Activated T-cell treated with anti-CD3 and anti-CD28 coated beads, Interleukin-2, amount 50 U/mL, for 1 hour (primary cell): ENCODE data around the gene CCDC137.

Experiments used
- DNase-seq: peaks from one replicate; pipeline ENCODE4 v3.0.0-alpha.2; 2020

CCDC137 gene

DNA sequence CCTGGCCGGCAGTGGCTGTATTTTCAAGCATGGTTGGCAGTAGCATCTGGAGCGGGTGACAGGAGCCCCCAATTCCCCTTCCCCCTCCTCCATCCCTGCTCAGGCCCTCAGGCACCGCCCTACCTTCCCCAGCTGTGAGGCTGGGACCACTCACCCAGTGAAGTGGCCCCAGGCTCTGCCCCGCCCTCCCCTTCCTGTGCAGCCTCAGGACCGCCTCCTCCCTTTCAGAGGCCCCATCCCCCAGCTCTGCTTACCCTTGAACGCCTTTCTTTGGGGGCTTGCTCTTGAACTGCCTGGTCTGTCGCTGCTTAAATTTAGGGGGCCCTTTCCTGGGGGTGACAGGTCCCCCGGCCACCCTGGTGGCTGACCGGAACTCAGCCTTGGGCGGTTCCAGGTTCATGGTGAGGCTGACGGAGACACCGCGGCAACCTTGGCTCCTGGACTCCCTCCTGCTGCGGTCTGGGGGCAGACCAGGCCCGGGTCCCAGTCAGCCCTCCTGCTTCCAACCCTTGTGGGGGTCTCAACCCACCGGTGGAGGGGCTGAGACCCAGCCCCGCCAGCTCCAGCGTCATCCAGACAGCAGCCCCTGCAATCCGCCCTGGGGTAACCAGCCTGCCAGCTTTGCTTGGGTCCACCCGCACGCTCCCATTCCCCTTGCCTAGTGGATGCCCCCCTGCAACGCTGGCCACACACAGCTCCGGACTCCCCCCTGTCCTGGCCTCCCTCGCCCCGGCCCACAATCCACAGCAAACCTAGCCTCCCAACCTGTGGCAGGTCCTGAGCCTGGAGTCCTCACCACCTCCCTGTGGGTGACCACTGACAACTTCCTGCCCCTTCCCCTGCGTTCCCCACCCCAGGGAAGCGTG lies 13.4 kb upstream of the CCDC137 start:
- no peak for DNase-seq

DNA sequence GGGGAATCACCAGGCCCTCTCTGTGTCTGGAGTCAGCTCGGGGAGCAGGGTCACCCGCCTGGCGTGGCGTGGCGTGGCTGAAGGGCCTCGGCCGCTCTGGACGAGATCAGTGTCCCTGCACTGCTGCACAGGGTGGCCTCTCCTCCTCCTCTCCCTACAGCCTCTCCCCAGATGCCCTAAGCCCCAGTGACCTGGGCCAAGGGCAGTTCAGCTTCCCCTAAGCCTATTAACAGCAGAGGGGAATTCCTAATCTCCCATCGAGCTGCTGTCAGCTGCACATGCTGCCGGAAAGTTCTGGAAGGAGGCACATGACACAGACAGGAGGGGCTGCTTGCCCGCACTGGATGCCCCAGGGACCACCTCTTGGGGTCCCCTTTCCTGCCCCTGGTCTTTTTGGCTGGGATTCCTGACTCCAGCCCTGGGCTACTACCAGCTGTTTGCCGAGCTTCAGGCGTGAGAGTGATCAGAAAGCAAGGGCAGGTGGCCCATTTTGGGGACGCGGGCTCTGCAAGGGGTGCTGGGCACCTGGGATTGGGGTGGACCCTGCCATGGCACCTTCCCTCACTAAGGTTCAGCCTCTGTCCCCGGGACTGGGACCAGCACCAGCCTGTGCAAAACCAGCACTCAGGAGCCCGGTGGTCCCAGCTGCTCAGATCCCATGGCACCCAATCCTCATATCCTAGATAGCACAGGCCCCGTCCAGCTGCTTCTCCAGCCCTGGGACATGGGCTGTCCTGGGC lies 11.0 kb upstream of the CCDC137 start:
- no peak for DNase-seq

DNA sequence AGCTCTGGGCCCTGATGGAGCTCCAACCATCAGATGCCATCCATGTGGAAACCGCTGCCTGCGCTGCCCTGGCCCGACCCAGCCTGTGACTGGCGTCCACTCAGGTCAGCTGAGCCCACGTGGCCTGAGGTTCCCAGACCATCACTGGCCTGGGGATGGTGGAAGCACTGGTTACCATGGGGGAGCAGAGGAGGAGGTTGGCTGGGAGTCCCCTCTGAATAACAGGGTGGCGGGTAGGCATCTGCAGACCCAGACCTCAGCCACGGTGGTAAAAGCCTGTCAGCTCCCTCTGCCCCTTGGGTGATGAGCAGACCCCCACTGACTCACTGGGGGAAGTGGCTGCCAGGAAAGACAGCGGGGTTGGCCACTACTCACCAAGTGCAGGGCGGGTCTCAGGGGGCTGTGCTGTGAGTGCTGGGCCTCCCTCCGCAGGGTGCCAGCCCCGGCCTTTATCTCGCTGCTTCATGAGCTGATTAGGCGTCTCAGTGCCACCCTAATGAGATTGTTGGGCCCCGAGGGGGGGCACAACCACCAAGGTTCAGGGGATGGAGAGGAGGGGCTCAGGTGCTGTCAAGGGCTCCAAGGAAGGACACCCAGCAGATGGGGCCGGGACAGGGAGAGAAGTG lies 10.3 kb upstream of the CCDC137 start, which contains the start of gene PDE6G:
Gene PDE6G (minus strand): TSS at position 425 of the 626 bp plus-strand sequence. CDS start 3,237 bp downstream, outside the sequence.
- DNase-seq, result no peak

DNA sequence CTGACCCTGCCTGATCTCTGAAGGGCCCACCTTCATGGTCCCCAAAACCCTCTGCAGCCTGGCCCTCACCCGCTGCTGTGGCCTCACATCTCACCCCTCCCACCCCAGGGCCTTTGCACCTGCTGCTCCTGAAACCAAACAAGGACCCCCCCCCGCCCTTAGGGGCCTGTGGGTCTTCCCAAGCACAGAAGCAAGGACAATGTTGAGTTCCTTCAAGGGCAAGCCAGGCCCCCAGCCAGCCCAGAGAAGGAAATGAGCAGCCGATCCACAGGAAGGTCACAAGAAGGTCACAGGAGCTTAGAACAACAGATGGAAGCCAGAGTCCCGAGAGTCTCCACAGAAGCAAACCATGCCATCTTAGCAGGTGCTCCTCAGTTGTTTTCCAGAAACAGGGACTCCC lies 9.7 kb upstream of the CCDC137 start:
- no peak for DNase-seq

DNA sequence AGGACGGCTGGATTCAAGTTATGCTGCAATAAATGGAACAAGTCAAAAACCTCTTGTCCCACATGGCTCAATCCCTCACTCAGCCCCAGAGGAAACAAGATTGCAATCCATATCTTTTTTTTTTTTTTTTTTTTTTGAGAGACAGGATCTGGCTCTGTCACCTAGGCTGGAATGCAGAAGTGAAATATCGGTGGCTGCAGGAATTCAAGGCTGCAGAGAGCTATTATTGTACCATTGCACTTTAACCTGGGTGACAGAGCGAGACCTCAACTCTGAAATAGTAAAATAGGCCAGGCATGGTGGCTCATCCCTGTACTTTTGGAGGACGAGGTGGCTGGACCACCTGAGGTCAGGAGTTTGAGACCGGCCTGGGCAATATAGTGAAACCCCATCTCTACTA lies 7.5 kb upstream of the CCDC137 start:
- DNase-seq, result no peak

DNA sequence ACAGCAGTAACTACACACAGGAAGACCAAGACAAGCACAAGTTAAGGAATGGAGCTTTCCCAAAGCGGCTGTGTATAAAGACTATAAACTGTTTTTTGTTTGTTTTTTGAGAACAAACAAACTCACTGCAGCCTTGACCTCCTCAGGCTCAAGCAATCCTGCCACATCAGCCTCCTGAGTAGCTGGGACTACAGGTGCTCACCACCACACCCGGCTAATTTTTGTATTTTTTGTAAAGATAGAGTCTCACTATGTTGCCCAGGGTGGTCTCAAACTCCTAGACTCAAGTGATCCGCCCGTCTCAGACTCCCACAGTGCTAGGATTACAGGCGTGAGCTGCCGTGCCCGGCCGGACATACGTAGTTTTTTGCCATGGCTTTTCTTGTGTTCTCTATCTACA lies 6.1 kb upstream of the CCDC137 start:
- no peak for DNase-seq

DNA sequence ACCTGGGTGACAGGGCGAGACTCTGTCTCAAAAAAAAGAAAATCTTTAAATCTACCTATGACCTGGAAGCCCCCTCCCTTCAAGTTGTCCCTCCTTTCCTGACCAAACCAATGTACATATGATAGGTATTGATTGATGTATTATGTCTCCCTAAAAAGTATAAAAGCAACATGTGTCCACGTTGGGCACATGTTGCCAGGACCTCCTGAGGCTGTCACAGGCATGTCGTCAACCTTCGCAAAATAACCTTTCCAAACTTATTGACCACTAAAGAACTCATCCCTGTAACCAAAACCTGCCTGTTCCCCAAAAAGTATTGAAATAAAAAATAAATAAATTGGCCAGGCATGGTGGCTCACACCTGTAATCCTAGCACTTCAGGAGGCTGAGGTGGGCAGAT lies 4.5 kb upstream of the CCDC137 start:
- no peak for DNase-seq

DNA sequence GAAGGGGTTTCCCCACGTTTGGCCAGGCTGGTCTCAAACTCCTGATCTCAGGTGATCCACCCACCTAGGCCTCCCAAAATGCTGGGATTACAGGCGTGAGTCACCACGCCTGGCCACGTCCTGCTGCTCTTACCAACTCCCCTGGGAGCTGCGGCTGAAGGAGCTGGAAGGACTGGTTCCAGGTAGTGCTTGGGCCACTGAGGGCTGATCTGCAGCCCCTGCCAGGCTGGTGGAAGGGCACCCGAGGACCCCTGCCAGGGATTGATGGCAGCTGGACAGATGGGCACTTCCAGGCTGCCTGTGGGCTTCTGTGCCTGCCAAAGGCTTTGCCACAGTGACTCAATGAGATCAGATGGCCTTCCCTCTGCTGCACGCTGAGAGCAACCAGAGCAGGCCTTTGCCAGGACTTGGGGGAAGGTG lies 2.5 kb upstream of the CCDC137 start:
- DNase-seq, result no peak

DNA sequence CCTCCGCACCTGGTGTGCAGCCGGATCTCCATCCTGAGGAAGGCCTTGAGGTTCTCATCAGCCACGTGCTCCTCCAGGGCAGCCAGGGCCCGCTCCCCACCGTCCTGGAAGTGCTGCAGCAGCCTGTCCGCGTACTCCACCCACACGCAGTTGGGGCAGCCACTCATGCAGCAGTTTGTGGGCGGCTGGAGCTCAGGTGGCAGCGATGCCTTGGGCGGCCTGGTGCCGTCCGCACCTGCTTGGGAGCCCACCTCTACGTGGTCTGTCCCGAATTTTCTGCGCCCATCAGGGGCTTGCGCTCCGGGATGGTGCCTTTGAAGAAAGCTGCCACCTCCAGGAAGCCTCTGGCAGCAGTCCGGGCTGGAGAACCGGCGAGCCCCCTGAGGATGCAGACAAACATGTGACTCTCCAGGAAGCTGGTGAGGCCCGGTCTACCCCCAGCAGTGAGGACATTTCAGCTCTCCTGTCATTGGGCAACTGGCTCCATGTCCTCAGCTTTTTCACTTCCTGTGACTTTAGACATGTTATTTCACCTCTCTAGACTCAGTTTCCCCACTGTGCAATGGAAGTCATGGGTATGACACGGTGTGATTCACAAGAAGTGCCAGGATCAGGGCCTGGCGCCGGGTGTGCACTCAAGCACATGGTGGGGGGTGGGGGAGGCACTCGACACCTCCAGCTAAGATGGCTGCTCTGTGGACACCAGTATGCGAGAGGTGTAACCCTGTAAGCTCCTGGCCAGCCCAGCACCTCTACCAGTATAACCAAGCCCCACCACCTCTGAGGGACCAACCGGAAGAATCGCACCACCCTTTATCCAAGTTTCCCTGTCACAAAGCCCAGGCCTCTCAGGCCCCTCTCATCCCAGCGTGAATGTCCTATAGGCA lies 1.1 kb upstream of the CCDC137 start:
- DNase-seq, result peak; percentile 47

DNA sequence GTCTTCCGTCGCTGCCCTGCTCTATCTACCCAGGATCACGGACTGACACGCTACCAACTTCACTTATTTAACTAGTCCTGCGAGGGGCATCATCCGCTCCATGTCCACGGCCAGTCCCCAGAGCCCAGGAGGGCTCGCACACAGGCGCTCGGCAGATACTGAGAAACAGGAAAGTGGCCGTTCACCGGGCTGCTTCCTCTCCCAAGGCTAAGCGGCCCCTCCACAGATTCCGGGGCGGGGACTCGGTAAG lies 520 bp upstream of the CCDC137 start:
- DNase-seq, result no peak

DNA sequence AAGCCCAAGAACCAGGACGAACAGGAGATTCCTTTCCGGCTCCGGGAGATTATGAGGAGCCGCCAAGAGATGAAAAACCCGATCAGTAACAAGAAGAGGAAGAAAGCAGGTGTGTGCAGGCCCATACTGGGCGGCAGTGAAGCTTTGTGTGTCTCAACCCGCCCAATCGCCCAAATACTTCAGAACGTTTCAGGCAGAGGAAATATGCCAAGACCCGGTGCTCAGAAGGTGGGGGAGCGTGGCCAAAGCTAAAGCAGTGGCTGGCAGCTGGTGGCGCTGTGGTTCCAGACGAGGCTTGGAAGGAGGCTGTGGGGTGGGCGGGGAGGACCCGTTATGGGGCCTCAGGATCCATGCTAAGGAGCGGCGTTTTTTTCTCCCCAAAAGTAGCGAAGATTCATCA lies 1.2 kb downstream of the CCDC137 start:
- no peak for DNase-seq

DNA sequence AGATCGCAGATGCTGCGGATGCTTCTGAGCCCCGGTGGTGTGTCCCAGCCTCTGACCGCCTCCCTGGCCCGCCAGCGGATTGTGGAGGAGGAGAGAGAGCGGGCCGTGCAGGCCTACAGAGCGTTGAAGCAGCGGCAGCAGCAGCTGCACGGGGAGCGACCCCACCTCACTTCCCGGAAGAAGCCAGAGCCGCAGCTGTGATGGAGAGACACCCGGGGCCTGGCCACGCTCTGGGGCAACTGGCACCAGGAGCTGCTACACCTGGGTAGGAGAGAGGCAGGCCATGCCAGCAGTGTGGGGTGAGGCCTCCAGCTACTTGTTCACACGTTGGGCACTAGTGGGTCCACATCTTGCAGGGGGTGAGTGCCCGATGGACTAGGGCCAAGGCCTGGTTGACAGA lies 6.0 kb downstream of the CCDC137 start:
- DNase-seq, result no peak

DNA sequence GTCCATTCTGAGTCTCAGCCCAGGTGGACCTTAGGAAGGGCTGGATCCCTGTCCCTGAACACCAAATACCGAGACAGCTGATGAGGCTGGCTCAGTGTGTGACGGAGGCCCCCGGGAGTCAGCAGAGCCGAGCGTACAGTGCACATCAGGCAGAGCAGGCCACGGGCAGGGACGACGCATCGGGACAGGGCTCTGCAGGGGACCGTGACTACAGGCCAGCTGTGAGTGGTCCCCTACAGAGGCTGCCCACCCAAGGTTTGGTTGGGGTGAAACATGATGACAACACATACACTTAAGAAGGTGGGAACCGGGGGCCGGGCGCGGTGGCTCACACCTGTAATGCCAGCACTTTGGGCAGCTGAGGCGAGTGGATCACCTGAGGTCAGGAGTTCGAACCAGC lies 6.4 kb downstream of the CCDC137 start:
- no peak for DNase-seq

DNA sequence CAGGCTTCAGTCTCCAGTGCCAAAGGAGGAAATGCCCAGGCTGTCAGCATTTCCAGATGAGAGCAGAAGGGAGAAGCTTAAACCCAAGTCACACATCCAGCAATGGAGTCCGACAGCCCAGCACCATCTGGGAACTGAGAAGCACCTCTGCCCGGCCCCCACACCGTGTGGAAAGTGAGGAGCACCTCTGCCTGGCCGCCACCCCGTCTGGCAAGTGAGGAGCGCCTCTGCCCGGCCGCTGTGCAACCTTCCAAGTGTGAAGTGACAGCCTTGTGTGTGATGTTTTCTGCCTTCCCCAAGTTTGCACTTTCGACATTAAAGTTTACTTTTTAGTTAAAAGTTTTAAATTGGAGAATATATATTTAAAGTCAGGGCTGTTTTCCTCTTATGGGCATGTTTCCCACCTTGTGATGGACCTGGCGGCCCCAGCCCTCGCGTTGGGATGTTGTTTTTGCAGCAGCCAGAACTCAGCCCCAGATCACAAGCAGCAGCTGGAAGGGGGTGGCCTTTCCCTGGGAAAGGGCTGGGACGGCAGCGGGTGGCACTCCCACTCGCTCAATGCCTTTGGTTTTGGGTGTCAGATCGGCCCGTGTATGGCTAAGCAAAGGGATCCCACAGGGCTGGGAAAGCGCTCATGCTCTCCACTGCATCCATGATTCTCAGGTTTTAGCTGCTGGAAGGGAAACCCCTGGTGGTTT lies 7.2 kb downstream of the CCDC137 start:
- no peak for DNase-seq

DNA sequence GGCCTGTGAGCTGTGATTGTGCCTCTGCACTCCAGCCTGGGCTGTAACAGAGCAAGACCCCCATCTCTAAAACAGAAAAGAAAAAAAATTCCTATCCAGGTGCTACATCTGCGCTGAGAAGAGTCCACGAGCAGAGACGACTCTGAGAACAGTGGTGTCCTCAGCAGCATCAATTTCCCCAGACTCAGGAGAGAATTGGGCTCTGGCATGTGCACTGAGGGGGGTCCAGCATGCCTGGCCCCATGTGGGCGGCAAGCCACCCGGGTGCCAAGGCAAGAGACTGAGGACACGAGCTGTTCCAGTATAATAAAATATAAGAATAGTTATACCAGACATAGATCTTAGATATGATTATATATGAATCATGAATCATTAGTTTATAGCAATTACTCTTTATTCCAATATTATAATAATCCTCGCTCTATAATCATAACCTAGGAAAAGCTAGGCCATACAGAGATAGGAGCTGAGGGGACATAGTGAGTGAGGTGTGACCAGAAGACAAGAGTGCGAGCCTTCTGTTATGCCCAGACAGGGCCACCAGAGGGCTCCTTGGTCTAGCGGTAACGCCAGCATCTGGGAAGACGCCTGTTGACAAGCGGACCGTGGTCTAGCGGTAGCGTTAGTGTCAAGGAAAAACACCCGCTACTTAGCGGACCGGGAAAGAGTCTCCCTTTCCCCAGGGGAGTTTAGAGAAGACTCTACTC lies 9.1 kb downstream of the CCDC137 start:
- DNase-seq, result peak; percentile 46

DNA sequence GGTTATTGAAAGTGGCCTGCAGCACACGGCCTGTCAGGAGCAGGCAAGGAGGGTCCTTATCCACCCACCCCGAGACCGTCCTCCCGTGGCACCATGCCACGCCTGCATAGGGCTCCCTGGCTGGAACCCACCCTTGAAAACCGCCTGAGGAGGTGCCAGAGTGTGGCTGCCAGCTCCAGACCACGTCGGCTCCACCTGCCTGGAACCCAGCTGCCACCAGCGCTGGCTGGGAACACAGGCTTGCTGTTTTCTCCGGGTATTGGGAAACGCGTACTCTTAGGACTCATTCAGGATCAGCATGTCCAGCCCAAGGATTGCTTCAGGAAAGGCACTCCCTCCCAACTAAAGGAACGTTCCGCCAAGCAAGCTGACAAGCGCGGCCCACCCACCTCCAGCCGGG lies 10.4 kb downstream of the CCDC137 start:
- DNase-seq, result no peak

DNA sequence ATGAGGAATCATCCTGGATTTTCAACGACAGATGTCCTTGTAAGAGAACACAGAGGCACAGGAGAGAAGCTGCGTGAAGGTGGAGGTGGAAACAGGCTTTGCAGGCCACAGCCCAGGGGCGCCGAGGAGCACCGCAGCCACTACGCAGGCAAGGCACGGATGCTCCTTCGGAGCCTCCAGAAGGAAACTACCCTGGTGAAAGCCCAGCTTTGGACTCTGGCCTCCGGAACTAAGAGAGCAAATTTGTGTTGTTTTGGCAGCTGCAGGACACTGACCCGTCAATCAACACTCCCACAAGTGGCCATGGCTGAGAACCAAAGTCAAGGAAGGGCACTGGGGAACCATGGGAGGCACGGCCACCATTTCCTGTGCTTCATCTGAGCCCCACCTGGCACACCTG lies 13.6 kb downstream of the CCDC137 start:
- no peak for DNase-seq

DNA sequence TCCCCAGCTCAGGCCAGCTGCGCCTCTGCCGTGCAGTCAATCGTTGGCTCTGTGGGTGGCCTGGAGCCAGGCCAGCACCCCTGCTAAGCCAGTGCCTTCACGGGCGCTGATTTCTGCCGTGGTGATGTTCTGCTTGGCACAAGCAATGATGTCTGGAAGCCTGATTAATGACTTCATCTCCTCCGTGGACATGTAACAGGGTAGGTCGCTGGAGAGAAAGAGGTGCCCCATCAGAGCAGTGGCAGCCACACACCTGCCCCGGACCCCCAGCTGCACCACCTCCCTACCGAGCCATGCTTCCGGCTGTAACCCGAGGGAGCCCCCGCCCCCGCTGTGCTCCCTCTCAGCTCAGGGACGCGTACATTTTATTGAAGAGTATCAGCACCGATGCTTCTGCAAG lies 15.1 kb downstream of the CCDC137 start:
- no peak for DNase-seq

DNA sequence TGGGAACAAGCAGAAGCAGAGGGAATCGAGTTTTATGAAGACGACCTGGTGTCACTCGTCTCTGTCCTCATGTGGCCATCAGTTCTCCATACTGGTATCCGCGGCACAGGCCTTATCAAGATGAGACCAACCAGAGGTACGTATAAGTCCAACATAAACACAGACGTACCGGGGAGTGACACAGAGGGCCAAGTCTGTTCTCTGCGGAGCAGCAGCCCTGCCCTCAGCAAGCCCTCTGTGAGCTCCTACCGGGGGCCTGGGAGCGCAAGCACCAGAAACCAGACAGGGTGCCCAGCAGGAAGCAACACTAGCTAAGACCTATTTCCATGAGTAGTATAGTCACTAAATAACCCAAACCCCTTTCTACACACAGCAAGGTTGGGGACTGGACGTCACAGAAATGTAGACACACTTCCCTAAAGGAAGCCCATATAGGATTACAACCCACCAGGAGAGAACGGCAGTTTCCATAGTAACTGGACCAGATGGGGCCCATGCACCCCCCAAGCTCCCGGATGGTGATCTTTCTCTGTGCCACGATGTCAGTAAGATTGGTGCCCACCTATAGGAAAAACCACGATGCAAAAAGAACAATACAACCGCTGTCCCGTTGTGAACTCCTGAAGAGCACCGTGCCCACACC lies 16.1 kb downstream of the CCDC137 start:
- no peak for DNase-seq

DNA sequence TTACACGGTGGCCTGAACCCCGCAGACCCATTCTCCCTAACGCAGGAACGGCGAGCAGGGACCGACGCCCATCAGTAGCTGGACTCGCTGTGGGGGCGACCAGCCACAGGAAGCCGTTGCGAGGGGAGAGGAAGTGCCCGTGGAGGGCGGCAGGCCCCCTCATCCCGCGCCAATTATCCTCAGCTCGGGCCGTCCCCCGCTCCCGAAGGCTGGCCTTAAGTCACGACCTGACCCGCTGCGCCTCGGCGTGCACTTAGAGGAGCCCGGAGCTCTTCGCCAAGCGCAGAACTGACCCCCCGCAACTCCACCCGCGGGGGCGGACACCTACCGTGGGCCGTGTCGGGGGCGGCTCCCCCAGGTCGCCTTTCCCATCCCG lies 16.7 kb downstream of the CCDC137 start:
- DNase-seq, result no peak
